Measurements from ENCODE around the gene MAP1LC3B. TPM values are rescaled to one million over a fixed set of nuclear protein-coding genes. Genes with fewer than 3 reads are reported as not detected.

Gene MAP1LC3B
- total RNA-seq, 1 donor from 2014 or later: 297 TPM

DNA sequence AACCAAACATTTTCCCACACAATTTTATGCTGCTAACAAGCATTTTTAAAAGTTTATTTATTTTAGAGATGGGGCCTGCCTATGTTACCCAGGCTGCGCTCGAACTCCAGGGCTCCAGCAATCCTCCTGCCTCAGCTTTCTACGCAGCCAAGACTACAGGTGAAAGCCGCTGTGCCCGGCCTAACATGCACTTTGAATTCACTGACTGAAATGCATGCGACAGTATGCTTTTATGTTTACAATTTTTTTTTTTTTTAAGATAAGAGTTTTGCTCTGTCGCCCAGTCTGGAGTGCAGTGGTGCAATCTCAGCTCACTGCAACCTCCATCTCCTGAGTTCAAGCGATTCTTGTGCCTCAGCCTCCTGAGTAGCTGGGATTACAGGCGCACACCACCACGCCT, 47.8 kb downstream of the MAP1LC3B start:
- Mint-ChIP-seq H3K4me3 (ENCODE audit: unreplicated experiment) (no peak overlapping the region), H3K27me3 (ENCODE audit: unreplicated experiment) (no peaks in the 10 kb centered on the region), H3K4me1 (ENCODE audit: low read depth, unreplicated experiment) (peaks cover 5% of the 10 kb centered on the region), H3K36me3 (ENCODE audit: unreplicated experiment) (peaks cover 8% of the 10 kb centered on the region), H3K27ac (ENCODE audit: unreplicated experiment) (no peak overlapping the region), H3K9me3 (ENCODE audit: unreplicated experiment) (no peaks in the 10 kb centered on the region)
- no peak for DNase-seq
- TF ChIP-seq CTCF (IDR thresholded peaks at IDR 0.05; ENCODE audit: partially characterized antibody, unreplicated experiment): no peak

GRCh38 chr16:87441886-87442580, 49.9 kb downstream of the MAP1LC3B start:
- no peak overlapping the region for H3K4me3 Mint-ChIP-seq (ENCODE audit: unreplicated experiment)
- no peaks in the 10 kb centered on the region for H3K27me3 Mint-ChIP-seq (ENCODE audit: unreplicated experiment)
- H3K9me3 Mint-ChIP-seq (ENCODE audit: unreplicated experiment): peaks cover 2% of the 10 kb centered on the region
- H3K4me1 Mint-ChIP-seq (ENCODE audit: low read depth, unreplicated experiment): no peaks in the 10 kb centered on the region
- H3K36me3 Mint-ChIP-seq (ENCODE audit: unreplicated experiment): peaks cover 13% of the 10 kb centered on the region
- TF ChIP-seq CTCF (IDR thresholded peaks at IDR 0.05; ENCODE audit: partially characterized antibody, unreplicated experiment): no peak
- no peak for DNase-seq
- H3K27ac Mint-ChIP-seq (ENCODE audit: unreplicated experiment): no peak overlapping the region

DNA sequence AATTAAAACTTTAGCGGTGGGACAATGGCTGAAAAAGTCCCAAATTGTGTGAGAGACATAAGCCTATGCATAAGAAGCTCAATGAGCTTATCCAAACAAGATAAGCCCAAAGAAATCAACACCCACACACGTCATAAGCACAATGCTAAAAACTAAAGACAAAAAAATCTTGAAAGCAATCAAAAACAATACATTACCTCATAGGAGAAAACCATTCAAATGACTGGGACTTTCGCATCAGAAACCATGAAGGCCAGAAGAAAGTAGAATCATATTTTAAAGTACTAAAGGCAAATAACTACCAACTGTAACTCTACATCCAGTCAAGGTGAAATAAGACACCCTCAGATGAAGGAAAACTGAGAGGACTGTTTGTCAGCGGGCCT, 50.4 kb downstream of the MAP1LC3B start:
- peaks cover 3% of the 10 kb centered on the region for H3K9me3 Mint-ChIP-seq (ENCODE audit: unreplicated experiment)
- no peak for TF ChIP-seq CTCF (IDR thresholded peaks at IDR 0.05; ENCODE audit: partially characterized antibody, unreplicated experiment)
- H3K4me3 Mint-ChIP-seq (ENCODE audit: unreplicated experiment): no peak overlapping the region
- H3K27me3 Mint-ChIP-seq (ENCODE audit: unreplicated experiment): no peaks in the 10 kb centered on the region
- H3K4me1 Mint-ChIP-seq (ENCODE audit: low read depth, unreplicated experiment): no peaks in the 10 kb centered on the region
- no peak overlapping the region for H3K27ac Mint-ChIP-seq (ENCODE audit: unreplicated experiment)
- peaks cover 13% of the 10 kb centered on the region for H3K36me3 Mint-ChIP-seq (ENCODE audit: unreplicated experiment)
- no peak for DNase-seq

GRCh38 chr16:87443016-87443415, 50.9 kb downstream of the MAP1LC3B start:
- Mint-ChIP-seq H3K27ac (ENCODE audit: unreplicated experiment) (no peak overlapping the region), H3K36me3 (ENCODE audit: unreplicated experiment) (peaks cover 13% of the 10 kb centered on the region), H3K4me3 (ENCODE audit: unreplicated experiment) (no peak overlapping the region), H3K27me3 (ENCODE audit: unreplicated experiment) (no peaks in the 10 kb centered on the region), H3K9me3 (ENCODE audit: unreplicated experiment) (peaks cover 3% of the 10 kb centered on the region), H3K4me1 (ENCODE audit: low read depth, unreplicated experiment) (no peaks in the 10 kb centered on the region)
- no peak for DNase-seq
- TF ChIP-seq CTCF (IDR thresholded peaks at IDR 0.05; ENCODE audit: partially characterized antibody, unreplicated experiment): no peak

GRCh38 chr16:87443964-87444363, 51.8 kb downstream of the MAP1LC3B start:
- no peak for TF ChIP-seq CTCF (IDR thresholded peaks at IDR 0.05; ENCODE audit: partially characterized antibody, unreplicated experiment)
- H3K36me3 Mint-ChIP-seq (ENCODE audit: unreplicated experiment): peaks cover 13% of the 10 kb centered on the region
- H3K27me3 Mint-ChIP-seq (ENCODE audit: unreplicated experiment): no peaks in the 10 kb centered on the region
- no peak for DNase-seq
- H3K4me1 Mint-ChIP-seq (ENCODE audit: low read depth, unreplicated experiment): no peaks in the 10 kb centered on the region
- peaks cover 3% of the 10 kb centered on the region for H3K9me3 Mint-ChIP-seq (ENCODE audit: unreplicated experiment)
- no peak overlapping the region for H3K27ac Mint-ChIP-seq (ENCODE audit: unreplicated experiment)
- H3K4me3 Mint-ChIP-seq (ENCODE audit: unreplicated experiment): no peak overlapping the region
